Astrocyte (in vitro differentiated cells and primary cell): ENCODE measurements around the gene TH.

ENCODE experiments used
- CTCF ChIP-seq: IDR thresholded peaks from 2 replicates; pipeline ENCODE4 v1.5.1; 2011; ENCODE audit warnings: low read depth, mild to moderate bottlenecking, inconsistent platforms, low read length, moderate library complexity; ENCODE audit not compliant: insufficient read depth
- EZH2 ChIP-seq: IDR thresholded peaks from 2 replicates; pipeline ENCODE4 v1.6.1; 2012; ENCODE audit warnings: mild to moderate bottlenecking, low read length, inconsistent platforms; ENCODE audit not compliant: insufficient read depth

DNA sequence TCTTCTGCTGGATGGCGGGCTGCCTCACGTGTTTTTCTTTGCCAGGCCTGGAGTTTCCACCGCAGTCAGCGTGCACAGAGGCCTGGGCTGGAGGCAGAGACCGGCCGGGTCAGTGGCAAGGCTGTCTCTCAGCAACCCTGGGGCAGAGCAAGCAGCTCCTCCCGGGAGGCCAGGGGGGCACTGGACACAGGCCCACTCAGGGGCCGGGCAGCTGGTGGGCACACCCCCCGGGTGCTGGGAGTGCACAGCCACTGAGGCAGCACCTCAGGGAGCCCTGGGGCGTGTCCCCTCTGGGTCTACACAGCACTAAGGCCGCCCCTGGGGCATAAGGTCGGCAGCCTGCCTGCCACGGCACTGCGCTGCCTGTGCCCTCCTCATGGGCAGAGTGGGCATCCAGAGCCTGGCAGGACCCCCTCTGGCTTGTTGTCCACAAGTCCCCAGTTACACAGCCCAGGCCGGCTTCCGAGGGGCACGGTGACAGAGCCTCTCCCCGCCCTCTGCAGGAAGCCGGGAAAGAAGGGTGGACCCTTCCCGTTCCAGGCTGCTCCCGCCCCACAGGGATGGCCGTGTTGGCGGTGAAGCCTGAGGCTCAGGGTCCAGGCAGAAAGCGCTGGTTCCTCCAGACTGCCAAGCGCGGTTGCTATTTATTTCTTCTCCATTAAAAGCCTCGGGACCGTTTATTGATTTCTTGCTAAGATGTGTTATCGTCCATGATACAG is 18.5 kb upstream of the TH start:
- TF ChIP-seq CTCF (no peak), EZH2 (no peak)
